RWPE1 (cell line): ENCODE results near the gene POLR1A.

Experiments used
- CTCF ChIA-PET: fragments of 350-600 bp; sonication (Branson Sonifier 250); formaldehyde crosslinking; extraction: SDS; loops from one replicate; lab custom pipeline; 2021; lab: Yijun Ruan, JAX
- POLR2A ChIA-PET: fragments of 400-600 bp; formaldehyde crosslinking; extraction: SDS; loops from one replicate; lab custom pipeline; 2020; ENCODE audit warnings: antibody characterized with exemption; ENCODE audit not compliant: low non-redundant PET; lab: Yijun Ruan, JAX
- DNase-seq: peaks from one replicate; pipeline ENCODE4 v3.0.0; 2012; ENCODE audit warnings: low spot score
- H3K27ac ChIP-seq: fragments of 450-650 bp; 2 replicates; pipeline ENCODE4 v1.5.1; 2017
- TF ChIP-seq, protein P1 (sequence below): fragments of 450-650 bp; conservative IDR thresholded peaks from 2 replicates; pipeline ENCODE4 v1.5.1; 2017; ENCODE audit warnings: low read depth, mild to moderate bottlenecking

POLR1A gene

DNA sequence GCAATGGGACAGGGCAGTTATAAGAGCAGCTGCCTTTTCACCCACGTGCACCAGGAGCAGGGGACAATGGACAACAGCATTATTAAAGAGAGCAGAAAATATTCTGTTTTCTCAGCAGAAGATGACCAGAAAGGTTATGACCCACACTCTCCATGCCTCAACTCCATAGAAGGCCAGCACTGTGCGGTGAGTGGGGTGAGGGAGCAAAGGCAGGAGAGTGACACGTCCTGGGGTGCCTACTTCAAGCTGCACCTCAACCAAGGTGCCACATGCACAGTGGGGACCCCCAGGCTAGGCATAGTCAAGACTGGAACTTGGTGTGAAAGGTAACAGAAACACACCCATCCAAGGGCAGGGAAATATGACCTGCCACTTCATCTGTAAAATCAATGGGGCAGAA, 50.4 kb downstream of the POLR1A start:
- TF ChIP-seq, protein P1, sequence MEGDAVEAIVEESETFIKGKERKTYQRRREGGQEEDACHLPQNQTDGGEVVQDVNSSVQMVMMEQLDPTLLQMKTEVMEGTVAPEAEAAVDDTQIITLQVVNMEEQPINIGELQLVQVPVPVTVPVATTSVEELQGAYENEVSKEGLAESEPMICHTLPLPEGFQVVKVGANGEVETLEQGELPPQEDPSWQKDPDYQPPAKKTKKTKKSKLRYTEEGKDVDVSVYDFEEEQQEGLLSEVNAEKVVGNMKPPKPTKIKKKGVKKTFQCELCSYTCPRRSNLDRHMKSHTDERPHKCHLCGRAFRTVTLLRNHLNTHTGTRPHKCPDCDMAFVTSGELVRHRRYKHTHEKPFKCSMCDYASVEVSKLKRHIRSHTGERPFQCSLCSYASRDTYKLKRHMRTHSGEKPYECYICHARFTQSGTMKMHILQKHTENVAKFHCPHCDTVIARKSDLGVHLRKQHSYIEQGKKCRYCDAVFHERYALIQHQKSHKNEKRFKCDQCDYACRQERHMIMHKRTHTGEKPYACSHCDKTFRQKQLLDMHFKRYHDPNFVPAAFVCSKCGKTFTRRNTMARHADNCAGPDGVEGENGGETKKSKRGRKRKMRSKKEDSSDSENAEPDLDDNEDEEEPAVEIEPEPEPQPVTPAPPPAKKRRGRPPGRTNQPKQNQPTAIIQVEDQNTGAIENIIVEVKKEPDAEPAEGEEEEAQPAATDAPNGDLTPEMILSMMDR = no peak
- POLR2A ChIA-PET = no interaction called here
- CTCF ChIA-PET = no interaction called here

GRCh38 chr2:86054535-86055082, 51.1 kb downstream of the POLR1A start:
- TF ChIP-seq, protein P1 = no peak

More for the DNA sequence above, 50.4 kb downstream of the POLR1A start:
- no peak for DNase-seq
- no peak overlapping the region for H3K27ac ChIP-seq

GRCh38 chr2:86053166-86053565, 52.5 kb downstream of the POLR1A start:
- CTCF ChIA-PET = interaction anchor here (0.5 kb wide), 1 partner anchor 51 kb away, joined by 3 read pairs; no protein-coding TSS in a partner anchor
- DNase-seq = no peak
- POLR2A ChIA-PET = no interaction called here
- no peak overlapping the region for H3K27ac ChIP-seq
- TF ChIP-seq, protein P1 = no peak

More at GRCh38 chr2:86054535-86055082, 51.1 kb downstream of the POLR1A start:
- no peak for DNase-seq
- no peak overlapping the region for H3K27ac ChIP-seq
- POLR2A ChIA-PET = no interaction called here
- CTCF ChIA-PET = no interaction called here

DNA sequence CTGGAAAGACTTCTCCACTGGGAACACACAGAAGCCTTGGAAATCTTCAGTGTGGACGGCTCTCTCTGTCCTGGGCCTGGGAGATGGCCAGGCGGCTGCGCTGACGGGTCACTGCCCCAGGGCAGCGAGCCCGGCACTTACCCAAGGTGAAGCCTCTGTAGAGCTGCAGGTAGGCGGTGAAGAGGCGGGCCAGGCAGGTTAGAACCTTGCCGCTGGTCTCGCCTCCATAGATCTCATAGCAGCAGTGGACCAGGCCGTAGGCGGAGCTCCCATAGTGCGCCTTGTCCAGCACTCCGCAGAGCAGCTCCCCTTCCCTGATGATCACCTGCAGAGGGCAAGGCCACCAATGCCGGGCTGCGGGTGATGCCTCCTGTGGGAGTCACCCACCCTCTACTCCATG, 53.0 kb downstream of the POLR1A start:
- POLR2A ChIA-PET = no interaction called here
- CTCF ChIA-PET = no interaction called here
- DNase-seq = no peak
- TF ChIP-seq, protein P1 = no peak
- no peak overlapping the region for H3K27ac ChIP-seq

DNA sequence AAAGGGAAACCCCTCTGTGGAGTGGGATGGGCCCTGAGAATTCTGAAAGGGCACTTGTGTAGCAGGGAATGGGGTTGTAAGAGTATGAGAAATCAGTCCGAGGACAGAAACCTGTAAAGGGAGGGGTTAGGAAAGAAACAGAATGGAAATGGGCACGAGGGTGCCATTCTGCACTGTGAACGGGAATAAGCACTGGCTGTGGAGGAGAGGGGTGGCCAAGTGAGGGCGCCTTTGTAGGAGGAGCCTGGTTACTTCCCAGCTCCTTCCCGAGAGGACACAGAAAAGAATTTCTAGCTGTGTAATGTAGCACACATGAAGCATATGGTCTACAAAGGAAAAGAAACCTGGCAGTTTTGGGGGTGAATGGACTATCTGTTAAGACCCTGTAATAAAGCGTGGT, 53.4 kb downstream of the POLR1A start:
- TF ChIP-seq, protein P1 = no peak
- ChIA-PET CTCF (no interaction called here), POLR2A (no interaction called here)
- H3K27ac ChIP-seq = no peak overlapping the region
- no peak for DNase-seq

DNA sequence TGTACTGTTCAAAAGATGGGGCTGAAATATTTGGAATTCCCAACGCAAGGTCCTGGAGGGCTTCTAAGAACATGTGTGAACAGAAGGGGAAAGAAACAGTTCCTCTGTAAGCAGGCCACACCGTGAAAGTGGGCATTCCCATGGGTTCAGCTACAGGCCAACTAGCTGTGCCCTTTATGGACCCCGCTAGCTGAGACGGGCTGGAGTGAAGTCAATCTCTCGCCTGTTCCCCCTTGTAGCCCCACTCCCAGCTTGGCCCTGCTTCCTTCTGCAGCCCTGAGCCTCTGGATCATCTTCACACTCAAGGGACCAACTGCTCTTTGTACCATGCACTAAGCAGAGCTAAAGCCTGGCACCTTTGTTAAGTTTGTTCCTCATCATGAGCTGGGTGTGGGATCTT, 55.4 kb downstream of the POLR1A start:
- CTCF ChIA-PET = interaction anchor here (0.5 kb wide), 1 partner anchor 1468 kb away, joined by 3 read pairs; no protein-coding TSS in a partner anchor
- DNase-seq = no peak
- TF ChIP-seq, protein P1 = no peak
- H3K27ac ChIP-seq = no peak overlapping the region
- POLR2A ChIA-PET = no interaction called here

- CTCF ChIA-PET = no interaction called here
- no peak overlapping the region for H3K27ac ChIP-seq
- DNase-seq = no peak
- TF ChIP-seq, protein P1 = no peak
- POLR2A ChIA-PET = no interaction called here
These were observed 56.2 kb downstream of the POLR1A start for GRCh38 chr2:86049529-86049928.
